Activated T-helper 1 cell treated with anti-CD3 and anti-CD28 coated beads, Interleukin-2, amount 50 U/mL, for 16 hours (primary cell): ENCODE results near the gene CNGA1.
A peak's percentile ranks its signal among the peaks of the same experiment; 100 is the strongest.

Experiments used
- DNase-seq, 2 donors: peaks; one replicate each; pipeline ENCODE4 v3.0.0-alpha.2; 2020; ENCODE audit warnings: low read depth in 1 of 2, low spot score in 1 of 2

Gene CNGA1

GRCh38 chr4:48016141-48017107 lies at the start of gene CNGA1, which contains the start of gene NIPAL1:
Gene CNGA1, minus strand, starts transcription at chr4:48016681. Its CDS starts 63,992 bp downstream, at chr4:47952689.
Gene NIPAL1, plus strand, starts transcription at chr4:48016772. Its CDS starts 68 bp downstream, at chr4:48016840.
- peak; percentile 32 to 59 for DNase-seq

GRCh38 chr4:48065587-48066052 lies 49.1 kb upstream of the CNGA1 start:
- DNase-seq: no peak

GRCh38 chr4:48064349-48064748 lies 47.9 kb upstream of the CNGA1 start:
- DNase-seq: no peak

- DNase-seq: no peak
Observed at GRCh38 chr4:48058617-48059530, 42.4 kb upstream of the CNGA1 start.

- no peak for DNase-seq
Observed at GRCh38 chr4:48051078-48051477, 34.6 kb upstream of the CNGA1 start.

GRCh38 chr4:48049483-48049882 lies 33.0 kb upstream of the CNGA1 start:
- DNase-seq: no peak

- no peak for DNase-seq
Observed at GRCh38 chr4:48047896-48048295, 31.4 kb upstream of the CNGA1 start.

GRCh38 chr4:48047421-48047844 lies 31.0 kb upstream of the CNGA1 start:
- peak; percentile 11 to 36 for DNase-seq

- no peak for DNase-seq
Observed at GRCh38 chr4:48046059-48046458, 29.6 kb upstream of the CNGA1 start.

GRCh38 chr4:48044298-48044697 lies 27.8 kb upstream of the CNGA1 start:
- no peak for DNase-seq

- DNase-seq: no peak
Observed at GRCh38 chr4:48043504-48043903, 27.0 kb upstream of the CNGA1 start.

GRCh38 chr4:48042979-48043461 lies 26.5 kb upstream of the CNGA1 start:
- DNase-seq: no peak

GRCh38 chr4:48041535-48042137 lies 25.2 kb upstream of the CNGA1 start:
- DNase-seq: no peak

GRCh38 chr4:48039561-48039960 lies 23.1 kb upstream of the CNGA1 start:
- DNase-seq: no peak

GRCh38 chr4:48038666-48039065 lies 22.2 kb upstream of the CNGA1 start:
- DNase-seq: no peak

- no peak for DNase-seq
Observed at GRCh38 chr4:48037117-48037462, 20.6 kb upstream of the CNGA1 start.

- no peak for DNase-seq
Observed at GRCh38 chr4:48035952-48036351, 19.5 kb upstream of the CNGA1 start.

- no peak for DNase-seq
Observed at GRCh38 chr4:48033825-48034413, 17.4 kb upstream of the CNGA1 start.

- DNase-seq: no peak
Observed at GRCh38 chr4:48033412-48033811, 16.9 kb upstream of the CNGA1 start.

GRCh38 chr4:48032721-48033120 lies 16.2 kb upstream of the CNGA1 start:
- DNase-seq: no peak
